ENCODE results near the gene RRP8.
A peak's percentile ranks its signal among the peaks of the same experiment; 100 is the strongest.

Gene RRP8

GRCh38 chr11:6640036-6640984 is 36.9 kb upstream of the RRP8 start:
- ChIA-PET CTCF (interaction anchor here (0.7 to 2.3 kb wide), 6 partner anchors 10 to 43 kb away, joined by 3 to 8 read pairs (median 4); partner anchors contain the start of gene MRPL17), POLR2A (no interaction called here)
- Histone ChIP-seq H3K27ac (ENCODE audit: insufficient read depth in 1 of 2, low read depth in 1 of 2, low read length in 2 of 2, poor library complexity in 1 of 2, severe bottlenecking in 2 of 2) (no peak overlapping the region), H3K9me3 (ENCODE audit: control extremely low read depth in 1 of 5, control insufficient read depth in 4 of 5, insufficient read depth in 2 of 5, low read depth in 1 of 5, low read length in 4 of 5) (no peaks in the 10 kb centered on the region), H3K36me3 (ENCODE audit: control insufficient read depth in 4 of 4, insufficient read depth in 4 of 4, low read length in 3 of 4) (peaks cover 0 to 8% (median 0%) of the 10 kb centered on the region in 4 experiments), H3K4me1 (ENCODE audit: control extremely low read depth in 1 of 4, control insufficient read depth in 4 of 4, insufficient read depth in 4 of 4, low read length in 3 of 4) (peaks cover 7 to 25% (median 15%) of the 10 kb centered on the region in 4 experiments), H3K4me3 (ENCODE audit: control insufficient read depth in 1 of 7, extremely low read depth in 1 of 7, insufficient read depth in 4 of 7, low read depth in 2 of 7, low read length in 6 of 7) (no peak overlapping the region), H3K27me3 (replicated peaks in 2 of 5; ENCODE audit: control insufficient read depth in 4 of 5, insufficient read depth in 5 of 5, low read length in 4 of 5) (no peaks in the 10 kb centered on the region)
- WGBS (ENCODE audit: insufficient coverage), result 98% methylated on average over 36 of the region's 36 CpGs
- no peak for DNase-seq

- Histone ChIP-seq H3K27me3 (replicated peaks in 2 of 5; ENCODE audit: control insufficient read depth in 4 of 5, insufficient read depth in 5 of 5, low read length in 4 of 5) (no peaks in the 10 kb centered on the region), H3K27ac (ENCODE audit: insufficient read depth in 1 of 2, low read depth in 1 of 2, low read length in 2 of 2, poor library complexity in 1 of 2, severe bottlenecking in 2 of 2) (no peak overlapping the region), H3K36me3 (ENCODE audit: control insufficient read depth in 4 of 4, insufficient read depth in 4 of 4, low read length in 3 of 4) (peaks cover 0 to 8% (median 0%) of the 10 kb centered on the region in 4 experiments), H3K4me1 (ENCODE audit: control extremely low read depth in 1 of 4, control insufficient read depth in 4 of 4, insufficient read depth in 4 of 4, low read length in 3 of 4) (peaks cover 12 to 33% (median 20%) of the 10 kb centered on the region in 4 experiments), H3K4me3 (ENCODE audit: control insufficient read depth in 1 of 7, extremely low read depth in 1 of 7, insufficient read depth in 4 of 7, low read depth in 2 of 7, low read length in 6 of 7) (no peak overlapping the region), H3K9me3 (ENCODE audit: control extremely low read depth in 1 of 5, control insufficient read depth in 4 of 5, insufficient read depth in 2 of 5, low read depth in 1 of 5, low read length in 4 of 5) (no peaks in the 10 kb centered on the region)
- DNase-seq, result no peak
- CTCF ChIA-PET, result interaction anchor here (0.9 to 2.3 kb wide), 5 partner anchors 8 to 29 kb away, joined by 3 to 8 read pairs (median 5); partner anchors contain the start of gene TPP1
- POLR2A ChIA-PET, result no interaction called here
- 96% methylated on average over 4 of the region's 4 CpGs for WGBS (ENCODE audit: insufficient coverage)
These were observed 35.0 kb upstream of the RRP8 start for GRCh38 chr11:6638429-6638828.

- Histone ChIP-seq H3K9me3 (ENCODE audit: control extremely low read depth in 1 of 5, control insufficient read depth in 4 of 5, insufficient read depth in 2 of 5, low read depth in 1 of 5, low read length in 4 of 5) (no peaks in the 10 kb centered on the region), H3K4me3 (ENCODE audit: control insufficient read depth in 1 of 7, extremely low read depth in 1 of 7, insufficient read depth in 4 of 7, low read depth in 2 of 7, low read length in 6 of 7) (no peak overlapping the region), H3K27ac (ENCODE audit: insufficient read depth in 1 of 2, low read depth in 1 of 2, low read length in 2 of 2, poor library complexity in 1 of 2, severe bottlenecking in 2 of 2) (no peak overlapping the region), H3K36me3 (ENCODE audit: control insufficient read depth in 4 of 4, insufficient read depth in 4 of 4, low read length in 3 of 4) (peaks cover 0 to 11% (median 1%) of the 10 kb centered on the region in 4 experiments), H3K27me3 (replicated peaks in 2 of 5; ENCODE audit: control insufficient read depth in 4 of 5, insufficient read depth in 5 of 5, low read length in 4 of 5) (no peaks in the 10 kb centered on the region), H3K4me1 (ENCODE audit: control extremely low read depth in 1 of 4, control insufficient read depth in 4 of 4, insufficient read depth in 4 of 4, low read length in 3 of 4) (peaks cover 12 to 29% (median 20%) of the 10 kb centered on the region in 4 experiments)
- 94% methylated on average over 3 of the region's 3 CpGs for WGBS (ENCODE audit: insufficient coverage)
- ChIA-PET CTCF (interaction anchor here (0.8 to 2.3 kb wide), 3 partner anchors 15 to 45 kb away, joined by 3 to 8 read pairs (median 5); partner anchors contain the start of genes MRPL17 and TPP1), POLR2A (no interaction called here)
- no peak for DNase-seq
These were observed 34.5 kb upstream of the RRP8 start for GRCh38 chr11:6637871-6638270.

- POLR2A ChIA-PET, result no interaction called here
- H3K27ac ChIP-seq (ENCODE audit: insufficient read depth in 1 of 2, low read depth in 1 of 2, low read length in 2 of 2, poor library complexity in 1 of 2, severe bottlenecking in 2 of 2), result no peak overlapping the region
- no peaks in the 10 kb centered on the region for H3K27me3 ChIP-seq (replicated peaks in 2 of 5; ENCODE audit: control insufficient read depth in 4 of 5, insufficient read depth in 5 of 5, low read length in 4 of 5)
These were observed 33.1 kb upstream of the RRP8 start for GRCh38 chr11:6636480-6636879.

GRCh38 chr11:6635082-6635932 is 31.9 kb upstream of the RRP8 start:
- ChIA-PET CTCF (interaction anchor here (1.2 to 2.4 kb wide), 2 partner anchors 17 to 31 kb away, joined by 3 to 8 read pairs; partner anchors contain the start of gene TPP1), POLR2A (interaction anchor here (1.0 kb wide), 1 partner anchor 16 kb away, joined by 3 read pairs; the partner anchor contains the start of gene TPP1)

More at GRCh38 chr11:6636480-6636879, 33.1 kb upstream of the RRP8 start:
- Histone ChIP-seq H3K4me1 (ENCODE audit: control extremely low read depth in 1 of 4, control insufficient read depth in 4 of 4, insufficient read depth in 4 of 4, low read length in 3 of 4) (peaks cover 12 to 32% (median 20%) of the 10 kb centered on the region in 4 experiments), H3K4me3 (ENCODE audit: control insufficient read depth in 1 of 7, extremely low read depth in 1 of 7, insufficient read depth in 4 of 7, low read depth in 2 of 7, low read length in 6 of 7) (no peak overlapping the region), H3K9me3 (ENCODE audit: control extremely low read depth in 1 of 5, control insufficient read depth in 4 of 5, insufficient read depth in 2 of 5, low read depth in 1 of 5, low read length in 4 of 5) (no peaks in the 10 kb centered on the region), H3K36me3 (ENCODE audit: control insufficient read depth in 4 of 4, insufficient read depth in 4 of 4, low read length in 3 of 4) (peaks cover 0 to 13% (median 2%) of the 10 kb centered on the region in 4 experiments)
- CTCF ChIA-PET, result no interaction called here
- 96% methylated on average over 3 of the region's 3 CpGs for WGBS (ENCODE audit: insufficient coverage)
- DNase-seq, result no peak

GRCh38 chr11:6634534-6634933 is 31.1 kb upstream of the RRP8 start:
- H3K27me3 ChIP-seq (replicated peaks in 2 of 5; ENCODE audit: control insufficient read depth in 4 of 5, insufficient read depth in 5 of 5, low read length in 4 of 5), result no peaks in the 10 kb centered on the region
- ChIA-PET CTCF (interaction anchor here (1.0 to 2.4 kb wide), 3 partner anchors 16 to 30 kb away, joined by 3 to 8 read pairs (median 3); partner anchors contain the start of genes TAF10 and TPP1), POLR2A (interaction anchor here (0.6 kb wide), 1 partner anchor 112 kb away, joined by 3 read pairs; no protein-coding TSS in a partner anchor)
- DNase-seq, result no peak
- H3K4me3 ChIP-seq (ENCODE audit: control insufficient read depth in 1 of 7, extremely low read depth in 1 of 7, insufficient read depth in 4 of 7, low read depth in 2 of 7, low read length in 6 of 7), result no peak overlapping the region
- H3K27ac ChIP-seq (ENCODE audit: insufficient read depth in 1 of 2, low read depth in 1 of 2, low read length in 2 of 2, poor library complexity in 1 of 2, severe bottlenecking in 2 of 2), result peak overlapping the region in 1 of 2 experiments; percentile 51
- H3K9me3 ChIP-seq (ENCODE audit: control extremely low read depth in 1 of 5, control insufficient read depth in 4 of 5, insufficient read depth in 2 of 5, low read depth in 1 of 5, low read length in 4 of 5), result no peaks in the 10 kb centered on the region
- peaks cover 12 to 29% (median 18%) of the 10 kb centered on the region in 4 experiments for H3K4me1 ChIP-seq (ENCODE audit: control extremely low read depth in 1 of 4, control insufficient read depth in 4 of 4, insufficient read depth in 4 of 4, low read length in 3 of 4)
- WGBS (ENCODE audit: insufficient coverage), result 88% methylated on average over 1 of the region's 1 CpG
- H3K36me3 ChIP-seq (ENCODE audit: control insufficient read depth in 4 of 4, insufficient read depth in 4 of 4, low read length in 3 of 4), result peaks cover 0 to 16% (median 2%) of the 10 kb centered on the region in 4 experiments

More at GRCh38 chr11:6635082-6635932, 31.9 kb upstream of the RRP8 start:
- Histone ChIP-seq H3K36me3 (ENCODE audit: control insufficient read depth in 4 of 4, insufficient read depth in 4 of 4, low read length in 3 of 4) (peaks cover 0 to 11% (median 2%) of the 10 kb centered on the region in 4 experiments), H3K4me3 (ENCODE audit: control insufficient read depth in 1 of 7, extremely low read depth in 1 of 7, insufficient read depth in 4 of 7, low read depth in 2 of 7, low read length in 6 of 7) (peak overlapping the region in 2 of 7 experiments; percentile 12 to 31), H3K27me3 (replicated peaks in 2 of 5; ENCODE audit: control insufficient read depth in 4 of 5, insufficient read depth in 5 of 5, low read length in 4 of 5) (no peaks in the 10 kb centered on the region), H3K4me1 (ENCODE audit: control extremely low read depth in 1 of 4, control insufficient read depth in 4 of 4, insufficient read depth in 4 of 4, low read length in 3 of 4) (peaks cover 12 to 32% (median 20%) of the 10 kb centered on the region in 4 experiments), H3K9me3 (ENCODE audit: control extremely low read depth in 1 of 5, control insufficient read depth in 4 of 5, insufficient read depth in 2 of 5, low read depth in 1 of 5, low read length in 4 of 5) (no peaks in the 10 kb centered on the region), H3K27ac (ENCODE audit: insufficient read depth in 1 of 2, low read depth in 1 of 2, low read length in 2 of 2, poor library complexity in 1 of 2, severe bottlenecking in 2 of 2) (peak overlapping the region in 1 of 2 experiments; percentile 51)
- peak; percentile 47 to 78 (median 76) for DNase-seq
- WGBS (ENCODE audit: insufficient coverage), result 3% methylated on average over 5 of the region's 10 CpGs
